Left lung (tissue), 10 donors: ENCODE data around the gene ACVR1B. TPM values are rescaled to one million over a fixed set of nuclear protein-coding genes. Genes with fewer than 3 reads are reported as not detected.
A peak's percentile ranks its signal among the peaks of the same experiment; 100 is the strongest.

Experiments used
- ATAC-seq: fragments of 200-7000 bp; cut with Tn5 transposase; one replicate; pipeline ENCODE4 v1.9.1; 2020; ENCODE audit warnings: moderate library complexity
- DNase-seq, 4 donors: peaks; one replicate each; pipeline ENCODE4 v3.0.0-alpha.2; 2013 to 2020
- H3K27ac ChIP-seq, 2 donors: fragments of 200-600 bp; sonication (generic) in 1 of 2; one replicate each; pipeline versions ENCODE4 v1.5.0 to v1.8.0; 2020 to 2021
- H3K27me3 ChIP-seq, 2 donors: fragments of 200-600 bp; sonication (generic) in 1 of 2; one replicate each; pipeline versions ENCODE4 v1.5.0 to v1.8.0; 2020 to 2021
- H3K36me3 ChIP-seq, 2 donors: fragments of 200-600 bp; sonication (generic) in 1 of 2; one replicate each; pipeline versions ENCODE4 v1.5.0 to v1.8.0; 2020 to 2021
- H3K4me1 ChIP-seq, 2 donors: fragments of 200-600 bp; one replicate each; pipeline ENCODE4 v1.8.0; 2021
- H3K4me3 ChIP-seq, 2 donors: fragments of 200-600 bp; sonication (generic) in 1 of 2; one replicate each; pipeline versions ENCODE4 v1.5.0 to v1.8.0; 2020 to 2021; ENCODE audit warnings: mild to moderate bottlenecking in 1 of 2
- H3K9me3 ChIP-seq, 2 donors: fragments of 200-600 bp; sonication (generic) in 1 of 2; one replicate each; pipeline versions ENCODE4 v1.5.0 to v1.8.0; 2020 to 2021
- CTCF ChIP-seq, 2 donors: fragments of 200-600 bp; sonication (generic) in 1 of 2; IDR thresholded peaks; one replicate each; pipeline versions ENCODE4 v1.5.0 to v1.8.0; 2021; ENCODE audit warnings: antibody characterized with exemption in 2 of 2
- intact Hi-C, 2 donors: fragments of 100-400 bp; cut with DNase I; formaldehyde crosslinking; loops; one replicate each; pipeline versions ENCODE4 v1.11.2 to v1.14.2; 2022
- polyA plus RNA-seq, 6 donors: library from polyadenylated mRNA; unstranded; fragments of 120-200 nt; gene quantifications; one replicate each; pipeline ENCODE4 v1.2.1, GENCODE V29; 2013; ENCODE audit not compliant: insufficient read length in 6 of 6
- total RNA-seq, 2 donors: library from RNA; stranded (reverse); fragmentation: NEBNext Ultra II Directional; extraction: Animal tissue kit (Norgen Biotek cat#: 25700); gene quantifications; one replicate each; pipeline ENCODE4 v1.2.1, GENCODE V29; 2021
- donor health status: DM: no; HTN: yes; CAD: no.
- donor health status: DM: no; HTN: no; CAD: no.

Gene ACVR1B
- total and polyA plus RNA-seq, 8 donors: 13.2 to 26.6 (median 16.5) TPM

- DNase-seq: peak; percentile 67 to 88 (median 80)
- H3K9me3 ChIP-seq: no peaks in the 10 kb centered on the region
Observed at GRCh38 chr12:52006726-52007157, 55.2 kb downstream of the ACVR1B start, which contains the start of gene TAMALIN. TSS of gene TAMALIN (plus strand) at chr12:52006946. CDS start at chr12:52007020, 74 bp downstream.

GRCh38 chr12:52007158-52007921, 55.8 kb downstream of the ACVR1B start:
- Histone ChIP-seq H3K36me3 (peaks cover 0 to 18% of the 10 kb centered on the region in 2 donors), H3K4me3 (peak overlapping the region; percentile 57 to 68), H3K27me3 (peaks cover 6 to 47% of the 10 kb centered on the region in 2 donors), H3K4me1 (peaks cover 17 to 68% of the 10 kb centered on the region in 2 donors), H3K9me3 (no peaks in the 10 kb centered on the region), H3K27ac (peak overlapping the region; percentile 82 to 85)
- TF ChIP-seq CTCF (IDR thresholded peaks at IDR 0.05): no peak
- intact Hi-C loops: no loop called here
- peak; percentile 10 for ATAC-seq
- peak in 3 of 4 donors; percentile 60 to 86 (median 68) for DNase-seq

More at GRCh38 chr12:52006726-52007157, 55.2 kb downstream of the ACVR1B start, which contains the start of gene TAMALIN:
- Histone ChIP-seq H3K27me3 (peaks cover 6 to 47% of the 10 kb centered on the region in 2 donors), H3K27ac (peak within 1 kb of the TSS; percentile 82 to 85), H3K36me3 (peaks cover 0 to 12% of the 10 kb centered on the region in 2 donors), H3K4me3 (peak within 1 kb of the TSS; percentile 57 to 68), H3K4me1 (peaks cover 17 to 68% of the 10 kb centered on the region in 2 donors)
- intact Hi-C loops: no loop called here
- peak; percentile 64 for ATAC-seq
- no peak for TF ChIP-seq CTCF (IDR thresholded peaks at IDR 0.05)

- ATAC-seq: no peak
- H3K9me3 ChIP-seq: no peaks in the 10 kb centered on the region
- H3K4me1 ChIP-seq: peaks cover 17 to 68% of the 10 kb centered on the region in 2 donors
- intact Hi-C loops: no loop called here
- no peak for DNase-seq
- TF ChIP-seq CTCF (IDR thresholded peaks at IDR 0.05): no peak
- peaks cover 6 to 47% of the 10 kb centered on the region in 2 donors for H3K27me3 ChIP-seq
- H3K27ac ChIP-seq: peak overlapping the region; percentile 82 to 85
- peak overlapping the region; percentile 57 to 68 for H3K4me3 ChIP-seq
- H3K36me3 ChIP-seq: peaks cover 0 to 22% of the 10 kb centered on the region in 2 donors
Observed at GRCh38 chr12:52007982-52008510, 56.5 kb downstream of the ACVR1B start.

GRCh38 chr12:52009081-52009751, 57.7 kb downstream of the ACVR1B start:
- H3K9me3 ChIP-seq: no peaks in the 10 kb centered on the region
- peaks cover 6 to 47% of the 10 kb centered on the region in 2 donors for H3K27me3 ChIP-seq
- intact Hi-C loops: no loop called here
- DNase-seq (no peak), ATAC-seq (no peak)
- peak overlapping the region in 1 of 2 donors; percentile 57 for H3K4me3 ChIP-seq
- peaks cover 0 to 31% of the 10 kb centered on the region in 2 donors for H3K36me3 ChIP-seq
- peak overlapping the region; percentile 82 to 85 for H3K27ac ChIP-seq
- peaks cover 17 to 65% of the 10 kb centered on the region in 2 donors for H3K4me1 ChIP-seq
- no peak for TF ChIP-seq CTCF (IDR thresholded peaks at IDR 0.05)
